Fibroblast of the aortic adventitia (primary cell): ENCODE data around the gene EDC3. TPM values are rescaled to one million over a fixed set of nuclear protein-coding genes. Genes with fewer than 3 reads are reported as not detected.
A peak's percentile ranks its signal among the peaks of the same experiment; 100 is the strongest.
"Not testable (repeated sequence)": the region's sequence is repeated elsewhere in the genome, so short reads cannot be mapped to it uniquely, and the experiment has no call there.

Source experiments
- DNase-seq: peaks from one replicate; pipeline ENCODE4 v3.0.0-alpha.2; 2010; ENCODE audit warnings: low read depth
- H3K4me3 ChIP-seq: 2 replicates; pipeline ENCODE4 v1.5.1; 2011; ENCODE audit warnings: low read depth, mild to moderate bottlenecking, control low read depth, low read length, moderate library complexity
- CTCF ChIP-seq: IDR thresholded peaks from 2 replicates; pipeline ENCODE4 v1.5.1; 2011; ENCODE audit warnings: mild to moderate bottlenecking, low read length, control low read depth, inconsistent platforms; ENCODE audit not compliant: insufficient read depth
- total RNA-seq: library from RNA; depleted of rRNA; stranded (reverse); fragments of >200 nt; gene quantifications from 2 replicates; pipeline ENCODE4 v1.2.3, GENCODE V29; 2012; ENCODE audit warnings: low replicate concordance

The EDC3 gene
- total RNA-seq, 1 donor: 11.3 TPM

DNA sequence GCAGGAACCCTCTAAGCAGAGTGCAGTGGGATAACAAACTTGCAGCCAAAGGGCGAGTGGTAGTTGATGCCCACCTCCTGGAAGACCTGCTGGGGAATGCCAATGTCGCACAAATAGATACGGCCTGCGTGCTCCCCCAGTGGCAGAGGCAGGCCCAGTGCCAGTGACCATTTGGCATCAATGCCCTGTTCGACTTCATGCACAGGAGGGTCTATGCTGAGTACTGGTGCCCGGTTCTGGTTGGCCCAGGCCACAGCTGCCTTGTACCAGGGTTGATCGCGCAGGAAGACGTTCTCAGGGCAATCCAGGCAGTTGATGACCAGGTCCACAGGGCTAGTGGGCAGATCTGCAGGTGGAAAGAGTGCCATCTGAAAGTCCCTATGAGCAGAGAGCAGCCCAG, 63.2 kb downstream of the EDC3 start:
- no peak overlapping the region for H3K4me3 ChIP-seq
- no peak for TF ChIP-seq CTCF
- DNase-seq: no peak

- TF ChIP-seq CTCF: peak; percentile 90
- peak; percentile 52 for DNase-seq
- H3K4me3 ChIP-seq: no peak overlapping the region
Measured at GRCh38 chr15:74631935-74632560, 63.8 kb downstream of the EDC3 start.

DNA sequence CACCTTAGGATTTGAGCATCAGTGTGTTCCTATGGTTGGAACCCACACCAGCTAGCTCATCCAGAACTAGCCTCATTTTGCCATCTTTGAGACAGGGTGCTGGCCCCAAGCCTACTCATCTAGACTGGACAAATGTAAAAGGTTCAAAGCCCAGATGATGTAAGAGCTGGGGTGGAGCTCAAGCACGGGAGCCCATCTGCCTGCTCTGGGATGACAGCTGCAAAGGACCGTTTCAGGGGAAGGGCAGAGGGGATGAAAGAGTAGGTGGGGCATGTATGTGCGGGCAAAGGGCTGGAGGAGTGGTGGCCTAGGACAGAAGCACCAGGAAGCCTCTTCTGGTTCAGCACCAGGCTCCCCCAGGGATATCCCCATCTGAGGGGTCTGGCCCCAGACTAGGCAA, 64.4 kb downstream of the EDC3 start:
- TF ChIP-seq CTCF: no peak
- H3K4me3 ChIP-seq: no peak overlapping the region
- DNase-seq: no peak

DNA sequence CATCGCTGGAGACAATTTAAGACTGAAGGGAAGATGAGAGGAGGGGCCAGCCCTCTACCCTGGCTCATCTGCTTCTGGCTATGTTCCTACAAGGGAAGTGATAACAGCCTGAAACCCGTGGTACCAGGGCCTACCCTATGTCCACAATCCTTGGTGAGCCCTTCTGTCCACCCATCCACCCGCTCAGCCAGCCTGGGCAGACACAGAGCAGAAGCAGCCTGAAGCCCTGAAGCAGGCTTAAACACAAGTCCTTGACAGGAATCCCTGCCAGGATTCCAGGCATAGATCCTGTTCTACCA, 64.8 kb downstream of the EDC3 start:
- no peak for TF ChIP-seq CTCF
- no peak for DNase-seq
- H3K4me3 ChIP-seq: no peak overlapping the region

GRCh38 chr15:74630284-74631086, 65.3 kb downstream of the EDC3 start:
- DNase-seq: no peak
- TF ChIP-seq CTCF: no peak
- H3K4me3 ChIP-seq: no peak overlapping the region

DNA sequence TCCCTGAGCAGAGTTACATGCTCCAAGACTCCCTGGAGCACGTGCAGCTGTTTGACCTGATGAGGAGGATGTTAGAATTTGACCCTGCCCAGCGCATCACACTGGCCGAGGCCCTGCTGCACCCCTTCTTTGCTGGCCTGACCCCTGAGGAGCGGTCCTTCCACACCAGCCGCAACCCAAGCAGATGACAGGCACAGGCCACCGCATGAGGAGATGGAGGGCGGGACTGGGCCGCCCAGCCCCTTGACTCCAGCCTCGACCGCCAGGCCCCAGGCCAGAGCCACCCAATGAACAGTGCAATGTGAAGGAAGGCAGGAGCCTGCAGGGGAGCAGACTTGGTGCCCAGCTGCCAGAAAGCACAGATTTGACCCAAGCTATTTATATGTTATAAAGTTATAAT, 66.1 kb downstream of the EDC3 start:
- not testable (repeated sequence) for H3K4me3 ChIP-seq, DNase-seq

- no peak for DNase-seq
- TF ChIP-seq CTCF: no peak
- H3K4me3 ChIP-seq: no peak overlapping the region
Measured at GRCh38 chr15:74628949-74629348, 66.9 kb downstream of the EDC3 start.
